Left ventricle myocardium inferior (tissue), 1 donor: ENCODE data around the gene TSHZ2. TPM values are rescaled to one million over a fixed set of nuclear protein-coding genes. Genes with fewer than 3 reads are reported as not detected.

Experiments
- DNase-seq: peaks from one replicate; pipeline ENCODE4 v3.0.0-alpha.2; 2020
- H3K27ac ChIP-seq: fragments of 200-600 bp; replicated peaks from 2 replicates; pipeline ENCODE4 v1.8.0; 2021
- H3K27me3 ChIP-seq: fragments of 200-600 bp; 2 replicates; pipeline ENCODE4 v1.8.0; 2021; ENCODE audit warnings: low read depth
- H3K36me3 ChIP-seq: fragments of 200-600 bp; 2 replicates; pipeline ENCODE4 v1.8.0; 2021
- H3K4me1 ChIP-seq: fragments of 200-600 bp; 2 replicates; pipeline ENCODE4 v1.8.0; 2021
- H3K4me3 ChIP-seq: fragments of 200-600 bp; 2 replicates; pipeline ENCODE4 v1.8.0; 2021; ENCODE audit warnings: mild to moderate bottlenecking, moderate library complexity
- H3K9me3 ChIP-seq: fragments of 200-600 bp; replicated peaks from 2 replicates; pipeline ENCODE4 v1.8.0; 2021
- intact Hi-C: fragments of 100-400 bp; cut with micrococcal nuclease; formaldehyde crosslinking; loops from one replicate; pipeline ENCODE4 v1.11.0; 2022
- total RNA-seq: library from RNA; stranded (reverse); fragmentation: NEBNext Ultra II Directional; extraction: Animal tissue kit (Norgen Biotek cat#: 25700); gene quantifications from one replicate; pipeline ENCODE4 v1.2.1, GENCODE V29; 2021
- TF ChIP-seq, protein P1 (sequence below): fragments of 200-600 bp; IDR thresholded peaks from 2 replicates; pipeline ENCODE4 v1.8.0; 2021; ENCODE audit warnings: antibody characterized with exemption, mild to moderate bottlenecking, borderline replicate concordance
- donor health status: DM: no; HTN: yes; CAD: no; lungs with severe emphysema.

The TSHZ2 gene
- total RNA-seq, 1 donor from 2014 or later, result 3.1 TPM

DNA sequence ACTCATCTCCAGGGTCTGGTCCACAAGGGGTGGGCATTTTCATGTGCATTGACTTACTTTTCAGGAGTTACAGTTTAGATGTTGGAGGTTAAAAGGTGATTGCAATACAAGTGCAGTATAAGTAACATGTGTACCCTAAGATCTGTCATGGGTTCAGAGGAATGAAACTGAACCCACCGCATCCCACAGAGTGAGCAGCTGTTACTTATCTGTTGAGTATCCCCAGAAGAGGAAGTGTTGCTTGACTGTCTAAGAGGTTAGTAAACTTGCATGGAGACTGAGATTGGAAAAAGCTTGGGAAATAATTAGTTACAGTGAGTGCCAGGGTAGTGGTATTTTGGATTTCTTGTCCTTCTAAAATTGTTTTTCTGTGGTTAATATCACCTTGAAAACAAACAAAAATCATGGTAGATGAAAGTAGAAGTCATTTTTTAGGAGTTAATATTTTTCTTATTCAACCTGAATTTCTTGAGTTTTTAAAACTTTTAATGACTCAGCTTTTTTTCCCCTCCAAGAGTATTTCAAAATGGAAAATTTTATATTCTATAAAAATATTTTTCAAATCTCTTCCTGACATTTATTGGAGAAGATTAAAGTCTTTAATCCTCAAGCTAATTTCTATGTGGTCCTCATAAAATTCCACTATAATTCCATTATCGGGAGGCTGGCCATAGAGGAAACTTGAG lies 315.3 kb downstream of the TSHZ2 start:
- Histone ChIP-seq H3K9me3 (no peaks in the 10 kb centered on the region), H3K27ac (no peak overlapping the region), H3K27me3 (no peaks in the 10 kb centered on the region), H3K36me3 (no peaks in the 10 kb centered on the region), H3K4me3 (no peak overlapping the region), H3K4me1 (no peaks in the 10 kb centered on the region)
- TF ChIP-seq, protein P1, sequence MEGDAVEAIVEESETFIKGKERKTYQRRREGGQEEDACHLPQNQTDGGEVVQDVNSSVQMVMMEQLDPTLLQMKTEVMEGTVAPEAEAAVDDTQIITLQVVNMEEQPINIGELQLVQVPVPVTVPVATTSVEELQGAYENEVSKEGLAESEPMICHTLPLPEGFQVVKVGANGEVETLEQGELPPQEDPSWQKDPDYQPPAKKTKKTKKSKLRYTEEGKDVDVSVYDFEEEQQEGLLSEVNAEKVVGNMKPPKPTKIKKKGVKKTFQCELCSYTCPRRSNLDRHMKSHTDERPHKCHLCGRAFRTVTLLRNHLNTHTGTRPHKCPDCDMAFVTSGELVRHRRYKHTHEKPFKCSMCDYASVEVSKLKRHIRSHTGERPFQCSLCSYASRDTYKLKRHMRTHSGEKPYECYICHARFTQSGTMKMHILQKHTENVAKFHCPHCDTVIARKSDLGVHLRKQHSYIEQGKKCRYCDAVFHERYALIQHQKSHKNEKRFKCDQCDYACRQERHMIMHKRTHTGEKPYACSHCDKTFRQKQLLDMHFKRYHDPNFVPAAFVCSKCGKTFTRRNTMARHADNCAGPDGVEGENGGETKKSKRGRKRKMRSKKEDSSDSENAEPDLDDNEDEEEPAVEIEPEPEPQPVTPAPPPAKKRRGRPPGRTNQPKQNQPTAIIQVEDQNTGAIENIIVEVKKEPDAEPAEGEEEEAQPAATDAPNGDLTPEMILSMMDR, result no peak
- intact Hi-C loops, result no loop called here
- DNase-seq, result no peak

DNA sequence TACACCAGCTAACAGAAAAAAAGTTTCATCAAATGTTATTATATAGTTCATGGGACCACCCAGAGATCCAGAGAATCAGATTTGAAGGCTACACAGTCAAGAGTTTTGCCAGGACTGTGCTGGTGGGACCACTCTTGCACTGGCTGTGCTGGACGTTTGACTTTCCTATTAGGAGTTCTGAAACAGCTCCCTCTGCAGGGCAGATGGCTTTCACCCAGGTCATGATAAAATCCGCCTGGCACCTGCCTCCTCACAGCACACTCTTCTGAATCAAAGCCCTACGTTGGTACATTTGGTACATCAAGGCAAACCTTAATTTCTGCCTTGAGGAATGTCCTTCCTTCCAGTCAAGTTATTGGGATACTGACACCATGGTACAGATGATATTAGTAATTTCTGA lies 319.4 kb downstream of the TSHZ2 start:
- Histone ChIP-seq H3K9me3 (no peaks in the 10 kb centered on the region), H3K27ac (no peak overlapping the region), H3K4me1 (peaks cover 7% of the 10 kb centered on the region), H3K36me3 (no peaks in the 10 kb centered on the region), H3K4me3 (no peak overlapping the region), H3K27me3 (no peaks in the 10 kb centered on the region)
- TF ChIP-seq, protein P1, result peak; percentile 14
- no peak for DNase-seq
- intact Hi-C loops, result no loop called here

DNA sequence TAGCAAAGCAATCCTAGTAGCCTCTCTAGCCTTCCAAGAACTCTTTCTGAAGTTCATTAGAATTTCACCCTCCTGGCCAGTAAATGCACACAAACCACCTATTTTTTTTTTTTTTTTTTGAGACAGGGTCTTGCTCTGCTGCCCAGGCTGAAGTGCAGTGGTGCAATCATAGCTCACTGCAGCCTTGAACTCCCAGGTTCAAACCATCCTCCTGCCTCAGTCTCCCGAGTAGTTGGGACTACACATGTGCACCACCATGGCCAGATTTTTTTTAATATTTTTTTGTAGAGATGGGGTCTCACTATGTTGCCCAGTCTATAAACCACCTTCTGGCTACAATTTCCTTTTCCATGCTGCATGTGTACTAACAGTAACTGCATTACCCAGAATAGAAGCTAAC lies 320.2 kb downstream of the TSHZ2 start:
- TF ChIP-seq, protein P1, result no peak
- H3K36me3 ChIP-seq, result no peaks in the 10 kb centered on the region
- H3K4me1 ChIP-seq, result peaks cover 7% of the 10 kb centered on the region

DNA sequence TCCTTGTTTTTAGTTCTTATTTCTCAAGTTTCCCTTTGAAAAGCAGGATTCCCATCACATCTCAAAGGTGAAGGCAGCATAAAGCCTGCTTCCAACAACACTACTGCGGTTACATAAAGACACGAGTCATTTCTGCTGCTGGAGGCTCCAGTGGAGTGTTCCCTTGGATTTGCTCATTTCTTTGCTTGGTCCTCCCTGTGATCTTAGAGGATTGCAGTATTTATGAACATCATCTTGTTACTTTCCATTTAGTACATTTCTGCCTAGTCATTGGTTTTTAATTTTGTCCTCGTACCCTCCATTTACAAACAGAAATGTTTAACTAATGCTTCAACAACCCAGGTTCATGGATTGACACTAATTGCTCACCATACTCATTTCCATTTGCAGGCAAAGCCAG lies 322.6 kb downstream of the TSHZ2 start:
- no peak for DNase-seq
- H3K36me3 ChIP-seq, result no peaks in the 10 kb centered on the region
- no peaks in the 10 kb centered on the region for H3K27me3 ChIP-seq
- TF ChIP-seq, protein P1, result no peak
- H3K9me3 ChIP-seq, result no peaks in the 10 kb centered on the region
- intact Hi-C loops, result no loop called here
- no peak overlapping the region for H3K27ac ChIP-seq
- H3K4me1 ChIP-seq, result peaks cover 7% of the 10 kb centered on the region
- no peak overlapping the region for H3K4me3 ChIP-seq

More for the DNA sequence above, 320.2 kb downstream of the TSHZ2 start:
- Histone ChIP-seq H3K27ac (no peak overlapping the region), H3K9me3 (no peaks in the 10 kb centered on the region), H3K4me3 (no peak overlapping the region), H3K27me3 (no peaks in the 10 kb centered on the region)
- intact Hi-C loops, result no loop called here
- no peak for DNase-seq

DNA sequence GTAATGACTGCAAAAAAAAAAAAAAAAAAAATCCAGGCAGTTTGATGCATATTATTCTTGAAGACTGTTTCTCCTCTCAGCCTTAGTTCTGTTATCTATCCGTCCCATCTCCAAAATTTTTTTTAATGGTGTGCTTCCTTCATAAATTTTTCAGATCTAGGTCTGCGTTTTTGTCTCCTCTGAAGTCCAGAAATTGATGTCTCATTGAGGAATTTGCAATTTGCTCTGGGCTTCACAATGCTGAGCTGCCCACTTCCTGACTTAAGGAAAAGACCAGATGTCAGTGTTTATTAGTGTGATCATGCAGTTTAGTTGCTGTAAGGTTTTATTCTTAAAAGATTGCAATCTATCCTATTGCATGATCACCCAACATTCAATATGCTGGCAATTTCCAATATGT lies 323.9 kb downstream of the TSHZ2 start:
- DNase-seq, result no peak
- Histone ChIP-seq H3K4me1 (peaks cover 7% of the 10 kb centered on the region), H3K27me3 (no peaks in the 10 kb centered on the region), H3K27ac (no peak overlapping the region), H3K9me3 (no peaks in the 10 kb centered on the region), H3K4me3 (no peak overlapping the region), H3K36me3 (no peaks in the 10 kb centered on the region)
- TF ChIP-seq, protein P1, result no peak
- intact Hi-C loops, result no loop called here
